MM.1S (cell line): Measurements from ENCODE around the gene SMOC2.

Source experiments
- DNase-seq: peaks from one replicate; pipeline ENCODE4 v3.0.0-alpha.2; 2015
- H2AFZ ChIP-seq: fragments of 300-600 bp; sonication (generic); 2 replicates; pipeline ENCODE4 v1.6.0; 2016; ENCODE audit warnings: antibody characterized with exemption, low read length
- H3F3A ChIP-seq: fragments of 300-600 bp; sonication (generic); 2 replicates; pipeline ENCODE4 v1.6.1; 2016; ENCODE audit warnings: mild to moderate bottlenecking, antibody characterized with exemption, low read length, moderate library complexity, mixed read lengths; ENCODE audit not compliant: insufficient read depth
- H3K27ac ChIP-seq: fragments of 300-600 bp; sonication (generic); 2 replicates; pipeline ENCODE4 v1.5.1; 2016; ENCODE audit warnings: mild to moderate bottlenecking, low read length
- H3K27me3 ChIP-seq: fragments of 300-600 bp; sonication (generic); replicated peaks from 2 replicates; pipeline ENCODE4 v1.6.0; 2016; ENCODE audit warnings: low read length; ENCODE audit not compliant: insufficient read depth
- H3K36me3 ChIP-seq: fragments of 300-600 bp; sonication (generic); replicated peaks from 2 replicates; pipeline ENCODE4 v1.6.1; 2016; ENCODE audit warnings: mild to moderate bottlenecking, low read length, mixed read lengths; ENCODE audit not compliant: insufficient read depth
- H3K4me1 ChIP-seq: fragments of 300-600 bp; sonication (generic); 2 replicates; pipeline ENCODE4 v1.6.1; 2016; ENCODE audit warnings: low read length, mixed read lengths
- H3K4me2 ChIP-seq: fragments of 300-600 bp; sonication (generic); 2 replicates; pipeline ENCODE4 v1.6.0; 2016; ENCODE audit warnings: low read depth, low read length
- H3K4me3 ChIP-seq: fragments of 300-600 bp; sonication (generic); 2 replicates; pipeline ENCODE4 v1.5.1; 2016; ENCODE audit warnings: low read length, mixed read lengths
- H3K79me2 ChIP-seq: fragments of 300-600 bp; sonication (generic); 2 replicates; pipeline ENCODE4 v1.6.1; 2016; ENCODE audit warnings: mixed run types, low read length, mixed read lengths
- H3K9ac ChIP-seq: fragments of 300-600 bp; sonication (generic); 2 replicates; pipeline ENCODE4 v1.6.1; 2016; ENCODE audit warnings: low read length, mixed read lengths
- H3K9me2 ChIP-seq: fragments of 300-600 bp; sonication (generic); replicated peaks from 2 replicates; pipeline ENCODE4 v1.6.1; 2016; ENCODE audit warnings: mild to moderate bottlenecking, low read length, mixed read lengths; ENCODE audit not compliant: insufficient read depth
- H3K9me3 ChIP-seq: fragments of 300-600 bp; sonication (generic); replicated peaks from 2 replicates; pipeline ENCODE4 v1.6.1; 2016; ENCODE audit warnings: mild to moderate bottlenecking, low read length, mixed read lengths; ENCODE audit not compliant: insufficient read depth
- H4K20me1 ChIP-seq: fragments of 300-600 bp; sonication (generic); 2 replicates; pipeline ENCODE4 v1.6.1; 2016; ENCODE audit warnings: mild to moderate bottlenecking, low read length, moderate library complexity, mixed read lengths; ENCODE audit not compliant: insufficient read depth
- EZH2 ChIP-seq: fragments of 300-600 bp; sonication (generic); optimal IDR thresholded peaks from 2 replicates; pipeline ENCODE3; 2017; ENCODE audit warnings: low read depth, mild to moderate bottlenecking, antibody characterized with exemption, low read length, mixed read lengths
- EZH2phosphoT487 ChIP-seq: fragments of 300-600 bp; sonication (generic); IDR thresholded peaks from 2 replicates; pipeline ENCODE4 v1.6.1; 2018; ENCODE audit warnings: antibody characterized with exemption, low read length
- TF ChIP-seq, protein P1 (sequence below): fragments of 300-600 bp; sonication (generic); IDR thresholded peaks from 2 replicates; pipeline ENCODE4 v1.5.1; 2016; ENCODE audit warnings: antibody characterized with exemption, low read length, mixed read lengths

SMOC2 gene

DNA sequence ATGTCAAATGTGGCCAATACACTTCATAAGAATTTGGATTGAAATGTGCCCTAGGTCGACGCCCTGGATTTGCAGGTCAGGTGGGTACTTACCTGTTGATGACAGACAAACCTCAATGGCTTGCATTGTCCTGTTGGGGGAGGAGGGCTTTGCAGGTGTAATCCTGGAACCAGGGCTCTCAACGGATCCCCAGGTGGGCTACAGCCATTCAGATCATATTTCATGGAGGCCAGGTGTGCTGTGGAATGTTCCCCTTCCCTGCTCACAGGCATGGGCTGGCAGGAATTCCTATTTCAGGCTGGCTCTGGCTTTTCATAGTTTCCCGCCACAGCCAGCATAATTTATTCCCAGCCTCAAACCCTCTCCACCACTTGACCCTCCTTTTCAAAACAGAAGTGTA, 254.7 kb downstream of the SMOC2 start:
- H3F3A ChIP-seq: no peaks in the 10 kb centered on the region
- no peaks in the 10 kb centered on the region for H3K27me3 ChIP-seq
- H3K4me2 ChIP-seq: no peak overlapping the region
- no peaks in the 10 kb centered on the region for H3K9me3 ChIP-seq
- H3K9me2 ChIP-seq: no peaks in the 10 kb centered on the region
- H3K4me1 ChIP-seq: no peaks in the 10 kb centered on the region
- TF ChIP-seq EZH2phosphoT487 (no peak), EZH2 (no peak)
- TF ChIP-seq, protein P1, sequence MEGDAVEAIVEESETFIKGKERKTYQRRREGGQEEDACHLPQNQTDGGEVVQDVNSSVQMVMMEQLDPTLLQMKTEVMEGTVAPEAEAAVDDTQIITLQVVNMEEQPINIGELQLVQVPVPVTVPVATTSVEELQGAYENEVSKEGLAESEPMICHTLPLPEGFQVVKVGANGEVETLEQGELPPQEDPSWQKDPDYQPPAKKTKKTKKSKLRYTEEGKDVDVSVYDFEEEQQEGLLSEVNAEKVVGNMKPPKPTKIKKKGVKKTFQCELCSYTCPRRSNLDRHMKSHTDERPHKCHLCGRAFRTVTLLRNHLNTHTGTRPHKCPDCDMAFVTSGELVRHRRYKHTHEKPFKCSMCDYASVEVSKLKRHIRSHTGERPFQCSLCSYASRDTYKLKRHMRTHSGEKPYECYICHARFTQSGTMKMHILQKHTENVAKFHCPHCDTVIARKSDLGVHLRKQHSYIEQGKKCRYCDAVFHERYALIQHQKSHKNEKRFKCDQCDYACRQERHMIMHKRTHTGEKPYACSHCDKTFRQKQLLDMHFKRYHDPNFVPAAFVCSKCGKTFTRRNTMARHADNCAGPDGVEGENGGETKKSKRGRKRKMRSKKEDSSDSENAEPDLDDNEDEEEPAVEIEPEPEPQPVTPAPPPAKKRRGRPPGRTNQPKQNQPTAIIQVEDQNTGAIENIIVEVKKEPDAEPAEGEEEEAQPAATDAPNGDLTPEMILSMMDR: no peak
- H3K4me3 ChIP-seq: no peak overlapping the region
- no peak for DNase-seq
- H2AFZ ChIP-seq: no peak overlapping the region
- no peaks in the 10 kb centered on the region for H3K36me3 ChIP-seq
- no peak overlapping the region for H3K9ac ChIP-seq
- H3K27ac ChIP-seq: no peak overlapping the region
- no peaks in the 10 kb centered on the region for H4K20me1 ChIP-seq
- no peaks in the 10 kb centered on the region for H3K79me2 ChIP-seq

DNA sequence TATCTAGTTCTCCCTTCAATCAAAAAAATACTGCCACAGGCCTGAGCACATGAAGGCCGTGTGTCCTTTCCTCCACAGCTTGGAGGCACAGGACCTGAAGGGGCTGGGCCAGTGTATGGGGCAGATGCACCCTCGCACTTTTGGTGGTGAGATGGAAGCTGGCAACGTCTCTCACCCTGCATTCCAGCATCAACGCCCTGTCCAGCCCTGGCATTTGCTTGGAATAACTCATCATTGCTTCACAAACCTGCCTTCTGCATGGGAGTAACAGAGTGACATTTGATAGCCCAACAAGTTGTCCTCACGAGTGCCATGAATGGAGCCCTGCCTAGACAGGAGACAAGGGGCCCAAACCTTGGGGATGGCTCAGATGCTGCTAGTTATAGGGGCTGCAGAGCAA, 257.9 kb downstream of the SMOC2 start:
- Histone ChIP-seq H3K36me3 (no peaks in the 10 kb centered on the region), H3K4me1 (no peaks in the 10 kb centered on the region)

DNA sequence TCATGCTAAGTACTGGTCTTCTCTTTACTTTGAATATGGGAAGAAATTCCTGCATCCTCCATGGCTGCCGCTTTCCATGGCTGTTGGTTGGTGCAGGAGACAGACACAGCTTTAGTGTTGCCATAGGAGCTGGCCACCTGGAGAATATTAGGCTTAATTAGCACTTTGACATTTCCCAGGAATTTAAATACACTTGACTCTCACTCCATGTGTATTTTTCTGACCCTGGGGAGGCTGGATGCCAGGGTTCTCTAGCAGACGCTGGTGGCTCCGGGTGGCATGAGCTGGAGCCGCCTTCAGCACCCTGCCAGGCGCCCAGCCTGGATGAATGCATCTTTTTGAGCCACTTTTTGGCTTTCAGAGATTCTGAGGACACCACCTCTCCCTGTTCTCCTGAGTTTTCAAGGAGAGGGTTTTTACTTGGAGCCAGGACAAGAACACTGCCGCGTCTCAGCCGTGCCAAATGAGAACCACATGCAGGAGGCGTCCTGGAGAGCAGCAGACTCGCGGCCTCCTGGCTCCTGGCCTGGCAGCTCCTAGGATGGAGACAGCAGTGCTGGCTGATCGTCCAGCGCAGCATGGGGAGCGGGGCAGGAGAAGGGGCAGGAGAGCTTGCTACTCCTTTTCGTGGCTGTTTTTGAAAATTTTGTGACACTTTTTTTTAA, 258.8 kb downstream of the SMOC2 start:
- Histone ChIP-seq H3K4me3 (no peak overlapping the region), H3K4me2 (no peak overlapping the region), H3K9me2 (no peaks in the 10 kb centered on the region), H3K9me3 (no peaks in the 10 kb centered on the region), H4K20me1 (no peaks in the 10 kb centered on the region), H3K4me1 (no peaks in the 10 kb centered on the region), H3K79me2 (no peaks in the 10 kb centered on the region), H3K9ac (no peak overlapping the region), H3F3A (no peaks in the 10 kb centered on the region), H3K36me3 (no peaks in the 10 kb centered on the region), H2AFZ (no peak overlapping the region), H3K27me3 (no peaks in the 10 kb centered on the region), H3K27ac (no peak overlapping the region)
- TF ChIP-seq, protein P1: no peak
- TF ChIP-seq EZH2phosphoT487 (no peak), EZH2 (no peak)
- DNase-seq: no peak

More for the DNA sequence above, 257.9 kb downstream of the SMOC2 start:
- H3K79me2 ChIP-seq: no peaks in the 10 kb centered on the region
- TF ChIP-seq EZH2phosphoT487 (no peak), EZH2 (no peak)
- TF ChIP-seq, protein P1: no peak
- no peak overlapping the region for H3K27ac ChIP-seq
- no peaks in the 10 kb centered on the region for H3K27me3 ChIP-seq
- H3K4me3 ChIP-seq: no peak overlapping the region
- H3K4me2 ChIP-seq: no peak overlapping the region
- H4K20me1 ChIP-seq: no peaks in the 10 kb centered on the region
- no peaks in the 10 kb centered on the region for H3K9me3 ChIP-seq
- no peak overlapping the region for H2AFZ ChIP-seq
- H3F3A ChIP-seq: no peaks in the 10 kb centered on the region
- no peak overlapping the region for H3K9ac ChIP-seq
- DNase-seq: no peak
- H3K9me2 ChIP-seq: no peaks in the 10 kb centered on the region
